H1 (cell line): ENCODE results near the gene ARID1B. TPM values are rescaled to one million over a fixed set of nuclear protein-coding genes. Genes with fewer than 3 reads are reported as not detected.

Experiments
- CTCF ChIA-PET: fragments of 300-600 bp; sonication (Branson Sonifier 250); formaldehyde crosslinking; loops from one replicate; lab custom pipeline; 2021; ENCODE audit not compliant: partially characterized antibody; lab: Charles Lee
- POLR2A ChIA-PET: fragments of 300-600 bp; sonication (Branson Sonifier 250); formaldehyde crosslinking; loops from one replicate; lab custom pipeline; 2021; ENCODE audit warnings: inconsistent platforms; ENCODE audit not compliant: partially characterized antibody; lab: Charles Lee
- DNase-seq, 2 experiments: peaks; one replicate each; pipeline versions ENCODE4 v3.0.0 to v3.0.0-alpha.2; 2010 to 2022; ENCODE audit warnings: low spot score in 2 of 2, low read depth in 1 of 2, mixed read lengths in 1 of 2
- FAIRE-seq: peaks from 2 replicates; lab custom pipeline; 2011; peaks lifted over from hg19 to GRCh38; lab: Jason Lieb, UNC
- H2AFZ ChIP-seq: 2 replicates; pipeline ENCODE4 v1.8.1; 2012; ENCODE audit warnings: low read length, inconsistent platforms
- H2AK5ac ChIP-seq: 2 replicates; pipeline ENCODE4 v1.6.1; 2013; ENCODE audit warnings: low read depth, low read length
- H2BK120ac ChIP-seq: replicated peaks from 2 replicates; pipeline ENCODE3; 2013; ENCODE audit warnings: low read depth, low read length, inconsistent platforms
- H2BK12ac ChIP-seq: 2 replicates; pipeline ENCODE4 v1.6.1; 2013; ENCODE audit warnings: low read depth, low read length
- H2BK15ac ChIP-seq: 2 replicates; pipeline ENCODE4 v1.6.1; 2013; ENCODE audit warnings: low read length
- H2BK20ac ChIP-seq: 2 replicates; pipeline ENCODE4 v1.6.1; 2013; ENCODE audit warnings: low read length
- H2BK5ac ChIP-seq: 2 replicates; pipeline ENCODE4 v1.6.1; 2013; ENCODE audit warnings: low read depth, low read length
- H3K14ac ChIP-seq: 2 replicates; pipeline ENCODE4 v1.6.1; 2013; ENCODE audit warnings: inconsistent platforms; ENCODE audit not compliant: insufficient read length
- H3K18ac ChIP-seq: 2 replicates; pipeline ENCODE4 v1.6.1; 2013; ENCODE audit warnings: low read length; ENCODE audit errors: extremely low read depth
- H3K23ac ChIP-seq: 2 replicates; pipeline ENCODE4 v1.6.1; 2013; ENCODE audit warnings: inconsistent platforms; ENCODE audit not compliant: insufficient read length
- H3K23me2 ChIP-seq: 2 replicates; pipeline ENCODE4 v1.6.1; 2013; ENCODE audit warnings: low read depth, low read length
- H3K27ac ChIP-seq: 2 replicates; pipeline ENCODE4 v1.6.1; 2011; ENCODE audit warnings: low read depth, low read length, inconsistent platforms
- H3K27me3 ChIP-seq, 4 experiments: replicated peaks in 1 of 4; 1 replicate in 1 of 4; 2 replicates in 3 of 4; pipeline versions ENCODE4 v1.6.1 to v1.8.1; 2011 to 2013; ENCODE audit warnings: low read length in 3 of 4, mild to moderate bottlenecking in 3 of 4, inconsistent platforms in 2 of 4, mixed read lengths in 2 of 4, moderate library complexity in 1 of 4; ENCODE audit not compliant: control insufficient read depth in 3 of 4, insufficient read depth in 3 of 4; ENCODE audit errors: extremely low read depth in 1 of 4
- H3K36me3 ChIP-seq, 4 experiments: 2 replicates each; pipeline versions ENCODE4 v1.6.1 to v1.8.1; 2011 to 2013; ENCODE audit warnings: mild to moderate bottlenecking in 4 of 4, low read length in 3 of 4, moderate library complexity in 2 of 4, control low read depth in 1 of 4, inconsistent platforms in 1 of 4; ENCODE audit not compliant: insufficient read depth in 4 of 4, control insufficient read depth in 2 of 4
- H3K4ac ChIP-seq: replicated peaks from 2 replicates; pipeline ENCODE3; 2013; ENCODE audit warnings: low read length, low read depth, mixed read lengths, inconsistent platforms; ENCODE audit not compliant: insufficient read length
- H3K4me1 ChIP-seq, 4 experiments: replicated peaks in 1 of 4; 1 replicate in 1 of 4; 2 replicates in 3 of 4; pipeline versions ENCODE4 v1.6.1 to v1.8.1; 2011 to 2013; ENCODE audit warnings: low read length in 3 of 4, inconsistent platforms in 2 of 4, mixed read lengths in 1 of 4; ENCODE audit not compliant: insufficient read depth in 4 of 4, control insufficient read depth in 3 of 4
- H3K4me2 ChIP-seq, 2 experiments: 2 replicates each; pipeline versions ENCODE4 v1.6.1 to v1.8.1; 2011 to 2013; ENCODE audit warnings: low read depth in 2 of 2, low read length in 2 of 2, control low read depth in 1 of 2, inconsistent platforms in 1 of 2, mild to moderate bottlenecking in 1 of 2; ENCODE audit not compliant: insufficient read depth in 1 of 2
- H3K4me3 ChIP-seq, 4 experiments: fragments of 200-600, 300-600 bp in 1 of 4; sonication (generic), shearing (Covaris generic), sonication (Bioruptor Twin) in 1 of 4; 2 replicates each; pipeline versions ENCODE4 v1.5.1 to v1.8.1; 2011 to 2016; ENCODE audit warnings: low read length in 4 of 4, low read depth in 3 of 4, control low read depth in 2 of 4, inconsistent platforms in 2 of 4, mild to moderate bottlenecking in 2 of 4, mixed read lengths in 1 of 4, moderate library complexity in 1 of 4; ENCODE audit not compliant: insufficient read depth in 2 of 4; ENCODE audit errors: extremely low read depth in 1 of 4
- H3K56ac ChIP-seq: replicated peaks from 2 replicates; pipeline ENCODE3; 2013; ENCODE audit warnings: low read depth, mild to moderate bottlenecking, mixed read lengths, low read length, inconsistent platforms; ENCODE audit not compliant: insufficient read length
- H3K79me1 ChIP-seq: 2 replicates; pipeline ENCODE4 v1.6.1; 2013; ENCODE audit warnings: low read depth, low read length, control low read depth
- H3K79me2 ChIP-seq, 2 experiments: 2 replicates each; pipeline versions ENCODE4 v1.6.1 to v1.8.1; 2012 to 2013; ENCODE audit warnings: low read length in 2 of 2, mild to moderate bottlenecking in 2 of 2, inconsistent platforms in 1 of 2; ENCODE audit not compliant: insufficient read depth in 2 of 2, control insufficient read depth in 1 of 2
- H3K9ac ChIP-seq, 4 experiments: replicated peaks in 1 of 4; 1 replicate in 1 of 4; 2 replicates in 3 of 4; pipeline versions ENCODE4 v1.6.1 to v1.8.1; 2011 to 2013; ENCODE audit warnings: low read depth in 3 of 4, low read length in 3 of 4, control low read depth in 2 of 4, mild to moderate bottlenecking in 2 of 4, moderate library complexity in 2 of 4, inconsistent platforms in 1 of 4; ENCODE audit errors: extremely low read depth in 1 of 4
- H3K9me3 ChIP-seq, 2 experiments: 2 replicates each; pipeline versions ENCODE4 v1.6.1 to v1.8.1; 2012 to 2013; ENCODE audit warnings: mild to moderate bottlenecking in 2 of 2, moderate library complexity in 2 of 2, control low read depth in 1 of 2, inconsistent platforms in 1 of 2, low read depth in 1 of 2, low read length in 1 of 2, mixed read lengths in 1 of 2; ENCODE audit not compliant: insufficient read depth in 2 of 2
- H4K20me1 ChIP-seq, 2 experiments: replicated peaks in 1 of 2; 2 replicates each; pipeline versions ENCODE3 to v1.8.1; 2011 to 2013; ENCODE audit warnings: inconsistent platforms in 2 of 2, low read length in 2 of 2, mild to moderate bottlenecking in 1 of 2; ENCODE audit not compliant: insufficient read depth in 2 of 2, control insufficient read depth in 1 of 2
- H4K5ac ChIP-seq: 2 replicates; pipeline ENCODE4 v1.6.1; 2013; ENCODE audit warnings: low read length, low read depth, mixed read lengths, inconsistent platforms; ENCODE audit not compliant: insufficient read length
- H4K8ac ChIP-seq: 2 replicates; pipeline ENCODE4 v1.8.0; 2013; ENCODE audit warnings: mild to moderate bottlenecking, moderate library complexity, low read length, inconsistent platforms; ENCODE audit not compliant: insufficient read depth; ENCODE audit errors: extremely low read depth
- H4K91ac ChIP-seq: replicated peaks from 2 replicates; pipeline ENCODE3; 2013; ENCODE audit warnings: low read length, mixed read lengths, inconsistent platforms; ENCODE audit not compliant: insufficient read length
- ASH2L ChIP-seq: fragments of 200-600, 300-600 bp; sonication (generic); IDR thresholded peaks from one replicate; pipeline ENCODE4 v1.7.1; 2017; ENCODE audit warnings: low read length
- BRCA1 ChIP-seq: IDR thresholded peaks from 2 replicates; pipeline ENCODE4 v1.6.1; 2012; ENCODE audit warnings: low read depth, low read length, improper control_type of control experiment
- CBX5 ChIP-seq: fragments of 300-800, 300-1000 bp; sonication (generic); IDR thresholded peaks from 2 replicates; pipeline ENCODE4 v1.7.1; 2016; ENCODE audit warnings: antibody characterized with exemption, low read length, low read depth
- JUN ChIP-seq: IDR thresholded peaks from 2 replicates; pipeline ENCODE4 v1.6.1; 2011; ENCODE audit warnings: low read depth, mild to moderate bottlenecking, improper control_type of control experiment, low read length
- KDM5A ChIP-seq: fragments of 200-600 bp; IDR thresholded peaks from 2 replicates; pipeline ENCODE4 v1.7.1; 2012; ENCODE audit warnings: mild to moderate bottlenecking, low read length, inconsistent platforms, mixed read lengths
- MAFK ChIP-seq: IDR thresholded peaks from 2 replicates; pipeline ENCODE4 v1.6.1; 2012; ENCODE audit warnings: low read depth, mild to moderate bottlenecking, improper control_type of control experiment, low read length
- RAD21 ChIP-seq, 2 experiments: IDR thresholded peaks in 1 of 2; conservative IDR thresholded peaks in 1 of 2; 2 replicates each; pipeline ENCODE4 v1.6.1; 2011; ENCODE audit warnings: low read depth in 2 of 2, low read length in 2 of 2, improper control_type of control experiment in 1 of 2, inconsistent platforms in 1 of 2, mild to moderate bottlenecking in 1 of 2, moderate library complexity in 1 of 2
- RBBP5 ChIP-seq: IDR thresholded peaks from 2 replicates; pipeline ENCODE4 v1.7.1; 2012; ENCODE audit warnings: low read depth, mild to moderate bottlenecking, inconsistent platforms, low read length, moderate library complexity, borderline replicate concordance
- RNF2 ChIP-seq: fragments of 200-900, 300-1000 bp; sonication (generic); IDR thresholded peaks from 2 replicates; pipeline ENCODE4 v1.7.1; 2016; ENCODE audit warnings: borderline replicate concordance, low read depth, mild to moderate bottlenecking, antibody characterized with exemption, low read length; ENCODE audit not compliant: poor library complexity, severe bottlenecking; ENCODE audit errors: missing control alignments
- SIRT6 ChIP-seq: IDR thresholded peaks from one replicate; pipeline ENCODE4 v1.7.1; 2012; ENCODE audit warnings: low read length, inconsistent platforms
- TAF1 ChIP-seq: IDR thresholded peaks from 2 replicates; pipeline ENCODE4 v1.6.1; 2011; ENCODE audit warnings: mild to moderate bottlenecking, low read depth, low read length
- ZNF274 ChIP-seq: IDR thresholded peaks from 2 replicates; pipeline ENCODE4 v1.7.0; 2012; ENCODE audit warnings: low read length, borderline replicate concordance; ENCODE audit errors: extremely low read depth
- WGBS, 2 experiments: shearing (Covaris generic) in 1 of 2; methylation state at CpG; one replicate each; pipeline versions ENCODE4 v1.1.6 to v1.1.7; 2013 to 2015; ENCODE audit warnings: low lambda C conversion rate in 2 of 2, mixed read lengths in 2 of 2, inconsistent platforms in 1 of 2, low coverage in 1 of 2, missing lambda C conversion rate in 1 of 2; ENCODE audit not compliant: insufficient replicate concordance in 2 of 2, insufficient coverage in 1 of 2, insufficient read length in 1 of 2; ENCODE audit errors: extremely low coverage in 1 of 2, missing lambda C conversion rate in 1 of 2; 5-methylcytosine and 5-hydroxymethylcytosine counted together
- polyA plus RNA-seq, 7 experiments: library from polyadenylated mRNA; depleted of rRNA in 3 of 7; stranded (reverse) in 5 of 7; unstranded in 2 of 7; fragments of >200 nt in 5 of 7; fragments of 200-250 nt in 2 of 7; gene quantifications; 1 replicate in 5 of 7; 2 replicates in 1 of 7; 4 replicates in 1 of 7; pipeline versions ENCODE4 v1.2.1 to v1.2.3, GENCODE V29; 2011 to 2013; ENCODE audit warnings: missing spikeins in 2 of 7, mixed read lengths in 2 of 7
- total RNA-seq: library from RNA; stranded (reverse); fragmentation: NEBNext Ultra II Directional; extraction: Animal tissue kit (Norgen Biotek cat#: 25700); gene quantifications from 2 replicates; pipeline ENCODE4 v1.2.1, GENCODE V29; 2021

ARID1B gene
- total and polyA plus RNA-seq, 2 of the 8 experiments (the other 6 are each of a cell fraction or from before 2014, with no cell fraction given), result 24.3 to 70.3 TPM

- no peak overlapping the region for H3K18ac ChIP-seq
- H3K4ac ChIP-seq, result no peak overlapping the region
- H3K79me1 ChIP-seq, result no peaks in the 10 kb centered on the region; the same call in 1 of the 2 replicates
- no peaks in the 10 kb centered on the region for H3K27me3 ChIP-seq
- DNase-seq (no peak), FAIRE-seq (no peak)
- no peaks in the 10 kb centered on the region for H3K9me3 ChIP-seq
- H2BK120ac ChIP-seq, result no peak overlapping the region
- no peak overlapping the region for H4K5ac ChIP-seq
- H3K36me3 ChIP-seq, result no peaks in the 10 kb centered on the region
- H3K9ac ChIP-seq, result no peak overlapping the region
- H3K4me2 ChIP-seq, result no peak overlapping the region
- H3K23me2 ChIP-seq, result no peaks in the 10 kb centered on the region
- H2AK5ac ChIP-seq, result no peak overlapping the region; the same call in 1 of the 2 replicates
- peaks cover 0 to 2% of the 10 kb centered on the region in 2 experiments for H4K20me1 ChIP-seq
- H3K4me1 ChIP-seq, result peaks cover 2 to 14% (median 9%) of the 10 kb centered on the region in 4 experiments
- no peak overlapping the region for H4K91ac ChIP-seq
- H2BK12ac ChIP-seq, result no peak overlapping the region
- CTCF ChIA-PET, result interaction anchor here (0.7 to 1.8 kb wide), 4 partner anchors 16 to 230 kb away, joined by 3 to 5 read pairs (median 4); no protein-coding TSS in a partner anchor
- POLR2A ChIA-PET, result interaction anchor here (1.1 kb wide), 1 partner anchor 8 kb away, joined by 3 read pairs; no protein-coding TSS in a partner anchor
- H3K4me3 ChIP-seq, result no peak overlapping the region
- no peak overlapping the region for H2BK20ac ChIP-seq
- no peak overlapping the region for H2BK15ac ChIP-seq
- WGBS, 2 experiments, result 87% methylated on average over 9 of the region's 9 CpGs; no CpG with 5 or more reads in 1 of the 2 experiments
- H3K14ac ChIP-seq, result no peak overlapping the region
- H4K8ac ChIP-seq, result no peak overlapping the region
- peaks cover 0 to 61% of the 10 kb centered on the region in 2 experiments; a peak in 2 of 4 replicates for H3K79me2 ChIP-seq
- H2AFZ ChIP-seq, result no peak overlapping the region
- H3K56ac ChIP-seq, result no peak overlapping the region
- H3K23ac ChIP-seq, result no peak overlapping the region
- H2BK5ac ChIP-seq, result no peak overlapping the region
- H3K27ac ChIP-seq, result no peak overlapping the region
- TF ChIP-seq ASH2L (no peak), RAD21 (IDR thresholded peaks at IDR 0.05 in 1 of 2, conservative IDR thresholded peaks at IDR 0.05 in 1 of 2; ENCODE audit: low read depth in 2 of 2, low read length in 2 of 2) (no peak), KDM5A (no peak), SIRT6 (no peak), RBBP5 (no peak), CBX5 (no peak), ZNF274 (no peak), BRCA1 (no peak), MAFK (no peak), TAF1 (no peak), JUN (no peak), RNF2 (no peak)
Observed at GRCh38 chr6:157061770-157062594, 284.8 kb downstream of the ARID1B start.
